Duodenal mucosa (tissue), 2 donors: ENCODE results near the gene WEE2.
"Not testable (repeated sequence)": the region's sequence is repeated elsewhere in the genome, so short reads cannot be mapped to it uniquely, and the experiment has no call there.

Experiments
- H3K27ac ChIP-seq: one replicate; pipeline ENCODE4 v1.7.0; 2013; ENCODE audit warnings: low read depth, low read length
- H3K27me3 ChIP-seq, 2 donors: one replicate each; pipeline ENCODE4 v1.7.0; 2013; ENCODE audit warnings: low read length in 2 of 2, control low read depth in 1 of 2; ENCODE audit not compliant: insufficient read depth in 2 of 2, control insufficient read depth in 1 of 2
- H3K36me3 ChIP-seq, 2 donors: one replicate each; pipeline ENCODE4 v1.7.0; 2013; ENCODE audit warnings: low read length in 2 of 2, control low read depth in 1 of 2; ENCODE audit not compliant: insufficient read depth in 2 of 2, control insufficient read depth in 1 of 2
- H3K4me1 ChIP-seq, 2 donors: one replicate each; pipeline ENCODE4 v1.7.0; 2013; ENCODE audit warnings: low read length in 2 of 2, control low read depth in 1 of 2; ENCODE audit not compliant: insufficient read depth in 2 of 2, control insufficient read depth in 1 of 2
- H3K4me3 ChIP-seq, 2 donors: one replicate each; pipeline ENCODE4 v1.7.0; 2013; ENCODE audit warnings: low read length in 2 of 2, low read depth in 1 of 2
- H3K9ac ChIP-seq, 2 donors: one replicate each; pipeline ENCODE4 v1.7.0; 2013; ENCODE audit warnings: low read length in 2 of 2, low read depth in 1 of 2
- H3K9me3 ChIP-seq, 2 donors: one replicate each; pipeline ENCODE4 v1.7.0; 2013; ENCODE audit warnings: low read length in 2 of 2, control low read depth in 1 of 2; ENCODE audit not compliant: control insufficient read depth in 1 of 2

The WEE2 gene

DNA sequence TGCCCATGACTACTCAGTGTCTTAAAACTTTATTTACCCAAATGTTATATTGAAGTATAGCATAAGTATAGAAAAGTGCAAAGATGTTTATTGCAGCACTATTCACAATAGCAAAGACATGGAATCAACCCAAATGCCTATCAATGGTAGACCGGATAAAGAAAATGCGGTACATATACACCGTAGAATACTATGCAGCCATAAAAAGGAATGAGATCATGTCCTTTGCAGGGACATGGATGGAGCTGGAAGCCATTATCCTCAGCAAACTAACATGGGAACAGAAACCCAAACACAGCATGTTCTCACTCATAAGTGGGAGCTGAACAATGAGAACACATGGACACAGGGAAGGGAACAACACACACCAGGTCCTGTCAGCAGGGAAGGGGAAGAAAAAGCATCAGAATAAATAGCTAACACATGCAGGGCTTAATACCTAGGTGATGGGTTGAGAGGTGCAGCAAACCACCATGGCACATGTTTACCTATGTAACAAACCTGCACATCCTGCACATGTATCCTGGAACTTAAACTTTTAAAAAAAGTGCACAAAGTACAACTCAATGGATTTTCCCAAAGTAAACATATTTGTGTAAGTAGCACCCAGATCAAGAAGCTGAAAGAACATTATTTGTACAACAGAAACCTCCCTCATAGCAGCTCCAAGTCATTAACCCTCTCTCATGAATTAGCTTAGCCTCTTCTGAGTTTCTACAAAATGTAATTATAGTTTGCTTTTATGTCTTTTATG, 18.9 kb upstream of the WEE2 start:
- H3K27ac ChIP-seq, H3K9me3 ChIP-seq: not testable (repeated sequence)

GRCh38 chr7:141691540-141691939, 16.6 kb upstream of the WEE2 start:
- Histone ChIP-seq H3K27ac (no peak overlapping the region), H3K36me3 (peaks cover 0 to under 1% of the 10 kb centered on the region in 2 donors), H3K9ac (no peak overlapping the region), H3K4me1 (peaks cover 8 to 10% of the 10 kb centered on the region in 2 donors), H3K27me3 (no peaks in the 10 kb centered on the region), H3K4me3 (no peak overlapping the region), H3K9me3 (no peaks in the 10 kb centered on the region)

More for the DNA sequence above, 18.9 kb upstream of the WEE2 start:
- not testable (repeated sequence) for H3K4me3 ChIP-seq, H3K4me1 ChIP-seq, H3K9ac ChIP-seq, H3K27me3 ChIP-seq
- H3K36me3 ChIP-seq: peaks cover 5 to 20% of the 10 kb centered on the region in 2 donors

GRCh38 chr7:141691961-141692360, 16.2 kb upstream of the WEE2 start:
- Histone ChIP-seq H3K27me3 (no peaks in the 10 kb centered on the region), H3K4me3 (no peak overlapping the region), H3K4me1 (peaks cover 8 to 14% of the 10 kb centered on the region in 2 donors), H3K27ac (no peak overlapping the region), H3K9me3 (no peaks in the 10 kb centered on the region), H3K36me3 (no peaks in the 10 kb centered on the region), H3K9ac (no peak overlapping the region)

- H3K9ac ChIP-seq: no peak overlapping the region
- H3K27ac ChIP-seq: no peak overlapping the region
- no peaks in the 10 kb centered on the region for H3K27me3 ChIP-seq
- no peaks in the 10 kb centered on the region for H3K9me3 ChIP-seq
- peaks cover 8 to 15% of the 10 kb centered on the region in 2 donors for H3K4me1 ChIP-seq
- no peaks in the 10 kb centered on the region for H3K36me3 ChIP-seq
- H3K4me3 ChIP-seq: no peak overlapping the region
Measured at GRCh38 chr7:141693082-141693481, 15.1 kb upstream of the WEE2 start.

- Histone ChIP-seq H3K9me3 (no peaks in the 10 kb centered on the region), H3K27me3 (no peaks in the 10 kb centered on the region), H3K36me3 (no peaks in the 10 kb centered on the region), H3K4me1 (peaks cover 17 to 18% of the 10 kb centered on the region in 2 donors), H3K27ac (no peak overlapping the region), H3K4me3 (no peak overlapping the region), H3K9ac (no peak overlapping the region)
Measured at GRCh38 chr7:141695803-141696289, 12.3 kb upstream of the WEE2 start.

DNA sequence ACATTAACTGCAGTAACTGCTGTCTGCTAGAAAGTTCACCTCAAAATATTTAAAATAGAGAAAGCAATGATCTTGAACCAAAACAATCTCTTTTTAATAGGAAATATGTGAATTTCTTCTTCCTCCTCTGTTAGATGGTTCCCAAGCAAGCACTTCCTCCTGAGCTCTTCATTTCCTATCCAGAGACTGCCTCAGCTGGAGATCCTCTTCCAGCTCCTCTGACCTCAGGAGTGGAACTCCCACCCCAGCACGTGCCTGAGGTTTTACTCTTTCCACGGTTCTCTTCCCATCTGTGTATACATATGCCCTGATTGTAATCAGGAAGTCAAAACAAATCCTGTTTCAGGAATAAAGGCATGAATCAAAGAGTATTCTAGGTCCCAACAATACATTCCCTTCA, 11.8 kb upstream of the WEE2 start:
- Histone ChIP-seq H3K4me1 (peaks cover 19% of the 10 kb centered on the region in 2 donors), H3K27ac (no peak overlapping the region), H3K4me3 (no peak overlapping the region), H3K27me3 (no peaks in the 10 kb centered on the region), H3K9me3 (no peaks in the 10 kb centered on the region), H3K9ac (no peak overlapping the region), H3K36me3 (no peaks in the 10 kb centered on the region)

DNA sequence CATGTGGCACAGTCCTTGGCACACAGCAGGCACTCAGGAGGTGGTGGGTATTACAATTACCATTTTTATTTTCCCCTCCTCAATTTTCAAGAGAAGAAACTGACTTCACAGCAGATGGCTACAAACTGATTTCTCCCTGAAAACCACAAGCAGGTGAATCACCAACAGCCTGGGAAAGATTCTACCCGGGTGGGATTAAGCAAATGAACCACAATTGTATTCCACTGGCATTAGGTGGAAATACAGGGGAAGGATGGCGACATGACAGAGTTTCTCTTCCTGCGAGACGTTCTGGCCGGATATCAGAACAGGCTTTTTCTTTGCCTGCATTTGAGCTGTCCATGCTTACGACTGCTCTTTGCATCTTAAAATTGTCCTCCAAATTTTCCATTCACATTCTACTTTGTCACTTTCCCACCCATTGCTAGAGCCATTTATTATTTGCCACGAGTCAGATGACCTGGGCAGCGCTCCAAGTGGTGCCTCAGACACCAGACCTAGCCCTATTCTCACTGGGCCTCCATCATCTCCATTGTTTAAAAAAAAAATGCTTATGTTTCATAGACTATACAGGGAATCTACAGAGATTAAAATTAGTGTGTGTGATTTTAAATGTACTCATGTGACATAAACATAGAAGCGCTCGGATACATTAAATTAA, 10.8 kb upstream of the WEE2 start:
- no peaks in the 10 kb centered on the region for H3K27me3 ChIP-seq
- no peak overlapping the region for H3K27ac ChIP-seq
- H3K36me3 ChIP-seq: no peaks in the 10 kb centered on the region
- H3K9ac ChIP-seq: no peak overlapping the region
- no peaks in the 10 kb centered on the region for H3K9me3 ChIP-seq
- no peak overlapping the region for H3K4me3 ChIP-seq
- H3K4me1 ChIP-seq: peaks cover 19 to 21% of the 10 kb centered on the region in 2 donors

DNA sequence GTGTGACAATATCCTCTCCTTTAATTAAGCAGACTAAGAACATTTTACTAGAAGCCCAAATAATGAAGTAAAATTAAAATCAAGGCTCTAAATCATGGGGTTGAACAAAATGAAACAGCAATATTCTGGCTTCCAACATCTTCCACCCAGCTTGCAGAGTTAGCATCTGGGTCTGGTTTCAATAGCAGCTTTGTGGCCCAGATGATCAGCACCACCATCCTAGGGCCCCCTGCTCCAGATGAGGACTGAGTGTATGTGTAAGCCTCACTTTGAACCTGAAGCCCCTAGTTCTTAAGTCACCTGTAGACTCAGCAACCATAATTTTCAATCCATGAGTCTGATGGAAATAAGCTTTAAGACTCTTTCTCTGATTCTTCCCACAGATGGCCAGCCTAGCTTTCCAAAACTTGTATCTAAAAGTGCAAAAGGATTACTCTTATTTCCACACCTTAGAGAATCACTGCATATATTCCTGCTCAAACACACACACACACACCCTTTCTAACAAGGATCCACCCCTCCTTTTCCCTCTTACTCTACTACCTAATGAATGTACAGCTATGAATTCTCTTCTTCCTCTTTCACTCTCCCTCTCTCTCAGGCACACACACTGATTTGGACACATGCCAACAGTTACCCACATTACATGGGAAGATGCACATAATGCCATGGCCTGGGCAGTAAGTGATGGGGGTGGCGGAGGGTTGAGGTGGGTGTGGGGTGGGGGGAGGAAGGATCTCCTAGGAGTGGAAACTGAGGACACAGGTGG, 9.7 kb upstream of the WEE2 start:
- no peak overlapping the region for H3K27ac ChIP-seq
- H3K27me3 ChIP-seq: no peaks in the 10 kb centered on the region
- H3K4me1 ChIP-seq: peaks cover 23 to 25% of the 10 kb centered on the region in 2 donors
- no peaks in the 10 kb centered on the region for H3K36me3 ChIP-seq
- no peak overlapping the region for H3K9ac ChIP-seq
- H3K9me3 ChIP-seq: no peaks in the 10 kb centered on the region
- no peak overlapping the region for H3K4me3 ChIP-seq

DNA sequence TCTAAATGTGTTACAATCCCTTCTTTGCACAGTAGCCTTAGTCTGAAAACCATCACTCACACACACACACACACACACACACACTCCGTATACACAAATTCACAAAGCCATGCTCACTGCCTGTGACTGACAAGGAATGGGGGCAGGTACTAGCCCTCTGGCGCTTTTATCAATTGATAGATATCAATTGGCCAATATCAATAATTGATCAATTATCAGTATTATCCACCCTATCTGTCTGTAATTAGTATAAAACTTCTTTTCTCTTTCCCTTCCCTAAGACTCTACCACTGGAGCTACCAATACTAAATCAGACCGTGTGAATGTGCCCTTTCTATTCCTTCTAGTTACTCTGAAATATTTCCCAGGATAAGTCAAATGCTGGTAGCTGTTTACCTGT, 8.3 kb upstream of the WEE2 start:
- H3K27me3 ChIP-seq: no peaks in the 10 kb centered on the region
- H3K9me3 ChIP-seq: no peaks in the 10 kb centered on the region
- no peak overlapping the region for H3K27ac ChIP-seq
- no peaks in the 10 kb centered on the region for H3K36me3 ChIP-seq
- no peak overlapping the region for H3K9ac ChIP-seq
- H3K4me3 ChIP-seq: no peak overlapping the region
- peaks cover 27 to 34% of the 10 kb centered on the region in 2 donors for H3K4me1 ChIP-seq
